Activated CD4-positive, alpha-beta memory T cell treated with anti-CD3 and anti-CD28 coated beads, Interleukin-2, amount 10 ng/mL, durations not matched to agents 7 days and 5 days (primary cell): ENCODE results near the gene CFI. TPM values are rescaled to one million over a fixed set of nuclear protein-coding genes. Genes with fewer than 3 reads are reported as not detected.
A peak's percentile ranks its signal among the peaks of the same experiment; 100 is the strongest.

Experiments used
- CTCF ChIA-PET: fragments of 350-600 bp; sonication (Branson Sonifier 250); formaldehyde crosslinking; loops from one replicate; lab custom pipeline; 2021; ENCODE audit warnings: antibody characterized with exemption, inconsistent platforms; lab: Charles Lee
- POLR2A ChIA-PET: fragments of 350-600 bp; sonication (Branson Sonifier 250); formaldehyde crosslinking; loops from one replicate; lab custom pipeline; 2021; ENCODE audit warnings: antibody characterized with exemption; lab: Charles Lee
- DNase-seq: peaks from one replicate; pipeline ENCODE4 v3.0.0-alpha.2; 2020
- H3K27ac Mint-ChIP-seq: one replicate; pipeline ENCODE4 v1.8.0; 2021; ENCODE audit warnings: mild to moderate bottlenecking, mixed read lengths
- H3K27me3 Mint-ChIP-seq: one replicate; pipeline ENCODE4 v1.8.0; 2021; ENCODE audit warnings: mixed read lengths
- H3K36me3 Mint-ChIP-seq: one replicate; pipeline ENCODE4 v1.8.0; 2021; ENCODE audit warnings: low read depth, mixed read lengths
- H3K4me1 Mint-ChIP-seq: one replicate; pipeline ENCODE4 v1.8.0; 2021; ENCODE audit warnings: mixed read lengths
- H3K4me3 Mint-ChIP-seq: one replicate; pipeline ENCODE4 v1.8.0; 2021; ENCODE audit warnings: mild to moderate bottlenecking, mixed read lengths
- H3K9me3 Mint-ChIP-seq: one replicate; pipeline ENCODE4 v1.8.0; 2021; ENCODE audit warnings: mixed read lengths
- total RNA-seq, 2 experiments: library from RNA; stranded (reverse); gene quantifications; one replicate each; pipeline ENCODE4 v1.2.3, GENCODE V29; 2021

The CFI gene
- total RNA-seq, 2 experiments from 2014 or later = 0.35 TPM; not detected in 1

DNA sequence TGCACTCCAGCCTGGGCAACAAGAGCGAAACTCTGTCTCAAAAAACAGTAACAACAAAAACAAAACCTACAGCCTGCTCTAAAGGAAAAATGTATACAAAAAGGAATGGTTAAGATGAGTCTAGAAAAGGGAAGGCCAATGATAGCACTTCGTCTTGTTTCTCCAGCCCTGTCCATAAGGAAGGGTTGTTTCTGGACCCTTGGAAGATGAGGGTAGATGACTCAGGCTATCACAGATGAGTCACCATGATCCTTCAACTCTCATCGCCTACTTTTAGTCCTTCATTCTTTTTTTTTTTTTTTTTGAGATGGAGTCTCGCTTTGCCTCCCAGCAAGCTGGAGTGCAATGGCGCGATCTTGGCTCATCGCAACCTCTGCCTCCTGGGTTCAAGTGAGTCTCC, 80.8 kb downstream of the CFI start:
- Mint-ChIP-seq H3K9me3 (no peaks in the 10 kb centered on the region), H3K4me1 (peaks cover 6% of the 10 kb centered on the region), H3K27ac (no peak overlapping the region), H3K4me3 (no peak overlapping the region), H3K27me3 (no peaks in the 10 kb centered on the region), H3K36me3 (peaks cover 14% of the 10 kb centered on the region)
- ChIA-PET CTCF (no interaction called here), POLR2A (no interaction called here)
- DNase-seq = no peak

DNA sequence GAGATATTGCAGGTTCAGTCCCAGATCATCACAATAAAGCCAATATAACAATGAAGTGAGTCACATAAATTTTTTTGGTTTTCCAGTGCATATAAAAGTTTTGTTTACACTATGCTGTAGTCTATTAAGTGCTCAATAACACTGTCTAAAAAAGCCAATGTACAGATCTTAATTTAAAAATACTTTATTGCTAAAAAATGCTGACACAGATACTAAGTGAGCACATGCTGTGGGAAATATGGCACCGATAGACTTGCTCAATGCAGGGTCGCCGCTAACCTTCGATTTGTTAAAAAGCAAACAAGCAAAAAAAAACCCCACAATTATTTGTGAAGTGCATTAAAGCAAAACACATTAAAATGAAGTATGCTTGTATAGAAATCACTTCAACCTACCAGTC, 82.2 kb downstream of the CFI start:
- POLR2A ChIA-PET = no interaction called here
- no peaks in the 10 kb centered on the region for H3K9me3 Mint-ChIP-seq
- H3K36me3 Mint-ChIP-seq = peaks cover 14% of the 10 kb centered on the region
- CTCF ChIA-PET = no interaction called here
- DNase-seq = no peak
- no peak overlapping the region for H3K27ac Mint-ChIP-seq
- no peaks in the 10 kb centered on the region for H3K27me3 Mint-ChIP-seq
- H3K4me1 Mint-ChIP-seq = peaks cover 9% of the 10 kb centered on the region
- H3K4me3 Mint-ChIP-seq = no peak overlapping the region

DNA sequence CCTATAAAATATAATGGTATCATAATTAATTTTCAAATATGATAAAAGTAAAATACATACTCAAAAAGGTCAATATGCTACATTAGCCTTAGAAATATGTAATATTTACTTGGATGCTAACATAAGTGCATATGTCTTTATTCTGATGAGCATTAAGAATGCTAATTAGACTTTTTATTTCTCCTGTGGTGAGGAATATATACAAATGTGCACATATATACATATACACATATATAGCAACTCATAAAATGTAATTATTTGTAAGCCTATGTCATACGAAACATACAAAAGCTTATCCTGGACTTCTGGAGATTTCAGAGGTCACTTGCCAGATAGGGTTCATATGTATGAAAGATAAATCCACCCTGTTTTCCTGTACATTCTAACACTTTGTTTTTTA, 83.0 kb downstream of the CFI start:
- H3K4me1 Mint-ChIP-seq = peaks cover 9% of the 10 kb centered on the region
- H3K4me3 Mint-ChIP-seq = no peak overlapping the region
- ChIA-PET POLR2A (no interaction called here), CTCF (no interaction called here)
- peaks cover 13% of the 10 kb centered on the region for H3K36me3 Mint-ChIP-seq
- H3K27me3 Mint-ChIP-seq = no peaks in the 10 kb centered on the region
- no peak overlapping the region for H3K27ac Mint-ChIP-seq
- H3K9me3 Mint-ChIP-seq = no peaks in the 10 kb centered on the region
- DNase-seq = no peak

DNA sequence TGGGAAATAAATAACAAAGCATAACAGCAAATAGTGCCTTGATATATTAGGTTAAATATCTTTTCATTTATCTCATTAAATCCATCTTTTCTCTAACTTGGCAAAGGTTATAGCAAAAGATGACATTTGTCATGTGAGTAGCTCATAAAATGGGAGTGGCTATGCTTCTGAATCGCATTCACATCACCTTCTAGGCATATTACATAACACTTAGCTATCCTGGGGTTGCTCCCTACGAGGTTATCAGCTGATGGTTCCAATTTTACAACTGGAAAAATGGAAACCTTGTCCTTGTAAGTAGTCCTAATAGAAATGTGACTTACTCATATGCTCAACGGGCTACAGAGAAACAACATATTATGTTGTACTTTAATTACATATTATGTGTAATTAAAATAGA, 88.3 kb downstream of the CFI start:
- Mint-ChIP-seq H3K9me3 (no peaks in the 10 kb centered on the region), H3K4me1 (peaks cover 9% of the 10 kb centered on the region), H3K4me3 (no peak overlapping the region), H3K36me3 (peaks cover 11% of the 10 kb centered on the region), H3K27me3 (no peaks in the 10 kb centered on the region), H3K27ac (no peak overlapping the region)
- ChIA-PET POLR2A (interaction anchor here (1.5 kb wide), 1 partner anchor 10 kb away, joined by 5 read pairs; the partner anchor contains the start of gene CASP6), CTCF (no interaction called here)
- DNase-seq = no peak

DNA sequence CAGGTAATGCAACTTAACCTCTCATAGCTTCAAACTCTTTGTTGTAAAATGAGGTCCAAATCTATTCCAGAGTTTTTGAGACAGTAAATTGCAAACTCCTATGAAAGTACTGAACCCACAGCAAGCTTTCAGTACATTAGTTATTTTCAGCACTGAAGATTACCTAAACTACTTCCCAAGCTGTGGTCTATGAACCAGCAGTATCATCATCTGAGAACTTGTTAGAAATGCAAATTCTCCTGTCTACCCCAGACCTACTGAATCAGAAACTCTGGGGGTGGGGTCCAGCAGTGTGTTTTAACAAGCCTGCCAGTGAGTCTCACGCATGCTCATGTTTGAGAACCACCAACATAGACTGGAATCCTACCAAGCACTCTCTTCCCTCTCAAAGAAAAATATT, 92.8 kb downstream of the CFI start:
- Mint-ChIP-seq H3K4me1 (peaks cover 2% of the 10 kb centered on the region), H3K36me3 (peaks cover 5% of the 10 kb centered on the region), H3K4me3 (no peak overlapping the region), H3K27me3 (no peaks in the 10 kb centered on the region), H3K27ac (no peak overlapping the region), H3K9me3 (no peaks in the 10 kb centered on the region)
- ChIA-PET CTCF (interaction anchor here (0.6 kb wide), 1 partner anchor 424 kb away, joined by 3 read pairs; no protein-coding TSS in a partner anchor), POLR2A (no interaction called here)
- DNase-seq = no peak

DNA sequence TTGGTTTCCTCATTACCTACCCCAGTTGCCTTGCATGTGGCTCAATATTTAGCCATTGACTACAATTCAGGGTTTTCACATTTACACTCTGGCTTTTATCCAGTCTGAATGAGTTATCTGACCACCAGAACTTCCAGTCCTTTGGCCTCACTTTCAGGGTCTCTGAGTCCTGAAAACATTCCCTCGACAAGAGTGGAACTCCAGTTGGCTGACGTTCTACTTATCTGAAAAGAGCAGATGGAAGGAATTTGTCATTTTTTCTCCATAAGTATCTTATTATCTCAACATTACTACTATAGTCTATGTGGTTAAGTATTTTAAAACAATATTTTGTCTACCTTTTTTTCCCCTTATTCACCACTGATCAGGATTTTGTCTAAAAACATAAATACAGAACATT, 93.4 kb downstream of the CFI start:
- CTCF ChIA-PET = no interaction called here
- DNase-seq = no peak
- H3K4me3 Mint-ChIP-seq = no peak overlapping the region
- peaks cover 5% of the 10 kb centered on the region for H3K36me3 Mint-ChIP-seq
- H3K9me3 Mint-ChIP-seq = no peaks in the 10 kb centered on the region
- H3K27me3 Mint-ChIP-seq = no peaks in the 10 kb centered on the region
- POLR2A ChIA-PET = no interaction called here
- no peak overlapping the region for H3K27ac Mint-ChIP-seq
- peaks cover 7% of the 10 kb centered on the region for H3K4me1 Mint-ChIP-seq

DNA sequence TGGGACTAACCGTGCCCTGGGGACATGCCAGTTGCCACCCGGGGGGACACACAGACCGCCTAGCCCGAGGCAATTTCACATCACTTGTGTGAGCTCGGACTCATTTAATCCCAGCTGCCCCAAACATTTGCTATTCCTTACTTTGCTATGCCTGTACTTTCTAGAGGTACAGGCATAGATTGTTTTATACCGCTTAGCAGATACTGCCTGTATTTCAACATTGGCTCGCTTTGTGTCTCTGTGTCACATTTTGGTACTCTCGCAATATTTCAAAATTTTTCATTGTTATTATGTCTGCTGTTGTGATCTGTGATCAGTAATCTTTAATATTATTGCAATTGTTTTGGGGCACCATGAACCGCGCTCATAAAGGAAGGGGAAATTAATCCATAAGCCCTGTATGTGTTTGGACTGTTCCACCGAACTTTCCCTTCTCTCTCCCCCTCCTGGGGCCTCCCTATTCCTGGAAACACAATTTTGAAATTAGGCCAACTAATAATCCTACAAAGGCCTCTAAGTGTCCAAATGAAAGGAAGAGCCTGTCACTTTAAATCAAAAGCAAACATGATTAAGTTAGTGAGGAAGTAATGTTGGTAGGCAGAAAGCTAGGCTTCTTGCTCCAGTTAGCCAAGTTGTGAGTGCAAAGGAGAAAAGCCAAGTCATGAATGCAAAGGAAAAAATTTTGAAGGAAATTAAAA, 98.0 kb downstream of the CFI start:
- CTCF ChIA-PET = interaction anchor here (0.8 to 6.2 kb wide), 10 partner anchors 13 to 272 kb away, joined by 4 to 33 read pairs (median 6); partner anchors contain the start of genes PLA2G12A and SEC24B

DNA sequence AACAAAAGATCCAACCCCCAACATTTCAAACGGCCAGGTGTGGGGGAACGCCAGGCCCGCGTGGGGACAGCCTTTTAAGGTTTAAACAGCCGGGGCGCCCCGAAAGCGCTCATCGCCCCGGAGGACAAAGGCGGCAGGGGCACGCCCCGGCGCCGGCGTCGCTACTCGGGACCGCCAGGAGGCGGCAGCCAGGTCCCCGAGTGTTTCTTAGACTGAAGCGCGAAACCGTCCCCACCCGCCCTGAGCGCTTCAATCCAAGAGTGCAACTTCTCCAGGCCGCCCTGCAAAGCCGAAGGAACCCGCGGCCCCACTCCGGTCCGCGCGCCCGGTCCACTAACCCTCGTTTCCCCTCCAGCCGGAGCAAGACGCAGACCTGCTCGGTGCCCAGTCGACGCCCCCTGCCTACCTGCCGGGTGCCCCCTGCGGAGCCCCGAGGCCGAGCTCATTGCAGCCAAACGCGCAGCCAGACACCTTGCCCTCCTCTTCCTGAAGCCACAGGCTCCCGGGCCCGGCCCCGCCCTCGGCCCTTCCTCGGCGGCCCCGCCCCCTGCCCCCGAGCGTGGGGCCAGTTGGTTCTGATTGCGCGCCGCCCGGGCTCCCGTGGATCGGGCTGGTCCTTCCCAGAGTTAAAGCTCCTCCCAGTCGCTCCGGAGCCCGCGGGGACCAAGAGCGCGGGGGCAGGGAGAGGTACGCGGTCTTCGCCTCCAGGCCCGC, 98.7 kb downstream of the CFI start, which contains the start of gene CASP6:
TSS of gene CASP6 (minus strand) at position 496 of the 714 bp plus-strand sequence. CDS start at position 446, 50 bp downstream.
- Mint-ChIP-seq H3K4me1 (peaks cover 38% of the 10 kb centered on the region), H3K9me3 (no peaks in the 10 kb centered on the region), H3K27ac (peak within 1 kb of the TSS; percentile 87), H3K36me3 (peaks cover 33% of the 10 kb centered on the region), H3K27me3 (no peaks in the 10 kb centered on the region), H3K4me3 (peak within 1 kb of the TSS; percentile 93)
- ChIA-PET POLR2A (interaction anchor here (1.0 to 4.9 kb wide), 11 partner anchors 11 to 270 kb away, joined by 3 to 39 read pairs (median 5); partner anchors contain the start of genes GAR1, MCUB, PLA2G12A and SEC24B), CTCF (interaction anchor here (0.8 to 6.2 kb wide), 13 partner anchors 12 to 271 kb away, joined by 3 to 33 read pairs (median 5); partner anchors contain the start of genes MCUB, PLA2G12A and SEC24B)
- DNase-seq = peak; percentile 83

More for the DNA sequence above, 98.0 kb downstream of the CFI start:
- POLR2A ChIA-PET = interaction anchor here (1.0 to 4.9 kb wide), 10 partner anchors 10 to 270 kb away, joined by 3 to 39 read pairs (median 5); partner anchors contain the start of genes GAR1, MCUB, PLA2G12A and SEC24B
- Mint-ChIP-seq H3K4me1 (peaks cover 32% of the 10 kb centered on the region), H3K4me3 (peak overlapping the region; percentile 93), H3K27me3 (no peaks in the 10 kb centered on the region), H3K9me3 (no peaks in the 10 kb centered on the region), H3K36me3 (peaks cover 29% of the 10 kb centered on the region), H3K27ac (peak overlapping the region; percentile 2)
- DNase-seq = no peak

DNA sequence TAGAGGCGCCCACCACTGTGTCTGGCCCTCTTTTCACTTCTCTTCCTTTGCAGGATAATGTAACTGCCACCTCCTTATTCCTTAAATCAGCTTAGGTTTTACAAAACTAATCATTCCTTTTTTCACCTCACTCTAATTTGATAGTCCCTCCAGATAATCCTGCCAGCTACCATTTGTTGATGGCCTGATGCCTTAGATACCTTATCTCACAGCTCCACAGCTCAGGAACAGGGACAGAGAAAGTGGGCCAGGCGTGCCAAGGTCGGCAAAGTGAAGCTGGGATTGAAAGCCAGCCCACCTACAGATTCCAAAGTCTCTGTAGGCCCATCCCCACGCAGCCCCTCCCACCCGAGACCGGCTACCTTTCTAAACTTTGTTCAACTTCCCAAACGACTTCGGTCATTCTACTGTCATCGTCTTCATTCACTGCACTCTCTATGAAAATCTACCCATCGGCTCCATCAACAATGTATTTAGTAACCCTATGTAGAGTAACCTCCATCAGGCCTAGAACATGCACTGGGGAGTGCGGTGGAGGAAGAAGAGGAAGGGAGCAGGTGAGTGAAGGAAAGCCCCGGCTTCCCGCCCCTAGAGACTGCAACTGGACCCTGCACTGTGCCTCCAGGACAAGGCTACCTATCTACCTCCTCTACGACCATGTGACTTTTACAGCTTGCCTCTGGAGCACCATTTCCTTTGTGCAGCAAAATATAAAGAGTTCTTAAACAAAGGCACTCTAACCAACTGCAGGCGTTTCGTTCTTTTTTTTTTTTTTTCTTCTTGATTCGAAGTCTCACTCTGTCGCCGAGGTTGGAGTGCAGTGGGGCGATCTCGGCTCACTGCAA, 100.0 kb downstream of the CFI start:
- no peak for DNase-seq

DNA sequence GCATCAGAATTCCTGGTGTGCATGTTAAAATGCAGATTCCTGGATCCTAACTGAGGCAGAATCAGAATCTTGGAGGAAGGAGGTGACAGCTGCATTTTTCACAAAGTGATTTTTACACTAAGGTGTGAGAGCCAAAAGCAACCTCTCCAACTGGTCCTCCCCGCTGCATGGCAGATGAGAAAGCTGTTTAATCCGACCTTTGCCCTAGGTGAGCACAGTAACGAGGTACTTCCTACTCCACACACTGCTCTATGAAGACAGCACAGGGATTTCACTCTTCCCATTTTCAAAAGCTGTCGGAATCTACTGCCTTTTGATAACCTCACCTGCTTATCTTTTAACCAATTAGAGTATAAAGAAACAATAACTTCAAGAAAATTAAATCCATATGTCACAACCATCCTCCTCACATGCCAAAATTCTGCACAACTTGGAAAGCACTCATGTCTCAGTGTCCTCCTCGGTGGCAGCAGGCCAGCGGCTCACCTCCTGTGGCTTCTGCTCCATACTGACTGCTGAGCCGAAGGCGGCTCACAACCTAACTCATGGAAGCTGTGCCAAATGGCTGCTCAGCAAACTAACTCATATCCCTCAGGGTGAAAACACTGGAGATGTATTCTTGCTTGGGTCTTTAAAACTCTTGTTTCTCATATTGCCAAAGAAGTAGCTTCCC, 102.1 kb downstream of the CFI start:
- CTCF ChIA-PET = interaction anchor here (0.5 to 6.2 kb wide), 7 partner anchors 8 to 418 kb away, joined by 3 to 33 read pairs (median 4); partner anchors contain the start of genes MCUB and SEC24B
- DNase-seq = no peak

More for the DNA sequence above, 100.0 kb downstream of the CFI start:
- H3K9me3 Mint-ChIP-seq = no peaks in the 10 kb centered on the region
- CTCF ChIA-PET = interaction anchor here (0.7 to 6.2 kb wide), 13 partner anchors 9 to 280 kb away, joined by 3 to 33 read pairs (median 4); partner anchors contain the start of genes MCUB, PLA2G12A and SEC24B
- peak overlapping the region; percentile 93 for H3K4me3 Mint-ChIP-seq
- peaks cover 38% of the 10 kb centered on the region for H3K4me1 Mint-ChIP-seq
- H3K27ac Mint-ChIP-seq = peak overlapping the region; percentile 87
- POLR2A ChIA-PET = interaction anchor here (0.5 to 4.9 kb wide), 13 partner anchors 10 to 355 kb away, joined by 3 to 39 read pairs (median 5); partner anchors contain the start of genes GAR1, MCUB, RRH and SEC24B
- peaks cover 41% of the 10 kb centered on the region for H3K36me3 Mint-ChIP-seq
- H3K27me3 Mint-ChIP-seq = no peaks in the 10 kb centered on the region

DNA sequence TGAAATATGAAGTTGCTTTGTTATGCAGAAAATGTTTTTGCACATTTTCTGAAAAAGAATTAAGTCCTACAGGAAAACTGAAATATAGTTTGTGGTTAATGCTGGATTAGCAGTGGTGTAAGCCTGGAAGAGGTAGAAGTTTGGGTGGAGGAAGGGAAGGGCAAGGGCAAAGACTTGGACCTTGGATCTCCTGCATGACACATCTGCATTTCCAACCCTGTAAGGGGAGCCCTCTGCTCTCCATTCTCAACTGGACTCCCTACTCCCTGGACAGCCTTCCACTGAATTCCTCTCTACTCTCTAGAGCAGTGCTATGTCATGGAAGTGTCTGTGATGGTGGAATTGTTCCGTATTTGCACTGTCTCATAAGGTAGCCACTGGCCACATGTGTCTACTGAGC, 103.1 kb downstream of the CFI start:
- no peak for DNase-seq
- ChIA-PET CTCF (interaction anchor here (1.0 kb wide), 1 partner anchor 266 kb away, joined by 3 read pairs; no protein-coding TSS in a partner anchor), POLR2A (interaction anchor here (0.8 kb wide), 1 partner anchor 8 kb away, joined by 3 read pairs; no protein-coding TSS in a partner anchor)
- Mint-ChIP-seq H3K27me3 (no peaks in the 10 kb centered on the region), H3K27ac (no peak overlapping the region), H3K9me3 (no peaks in the 10 kb centered on the region), H3K36me3 (peaks cover 59% of the 10 kb centered on the region), H3K4me3 (no peak overlapping the region), H3K4me1 (peaks cover 36% of the 10 kb centered on the region)

More for the DNA sequence above, 102.1 kb downstream of the CFI start:
- no peaks in the 10 kb centered on the region for H3K27me3 Mint-ChIP-seq
- POLR2A ChIA-PET = interaction anchor here (0.7 to 4.9 kb wide), 5 partner anchors 8 to 649 kb away, joined by 3 to 39 read pairs (median 8); partner anchors contain the start of gene MCUB
- H3K27ac Mint-ChIP-seq = no peak overlapping the region
- peaks cover 50% of the 10 kb centered on the region for H3K36me3 Mint-ChIP-seq
- no peak overlapping the region for H3K4me3 Mint-ChIP-seq
- H3K4me1 Mint-ChIP-seq = peaks cover 38% of the 10 kb centered on the region
- H3K9me3 Mint-ChIP-seq = no peaks in the 10 kb centered on the region
